HEK293 (cell line): ENCODE measurements around the gene LMCD1.

Source experiments
- SETDB1 ChIP-seq: IDR thresholded peaks from one replicate; pipeline ENCODE4 v1.6.1; 2017; ENCODE audit warnings: mild to moderate bottlenecking, low read length, moderate library complexity, mixed read lengths; ENCODE audit not compliant: insufficient read length
- YY1 ChIP-seq: fragments of 450-650 bp; formaldehyde crosslinking; IDR thresholded peaks from 2 replicates; pipeline ENCODE4 v1.5.1; 2018; ENCODE audit warnings: missing biosample characterization, missing genetic modification characterization
- ZFP41 ChIP-seq: fragments of 450-650 bp; formaldehyde crosslinking; IDR thresholded peaks from 2 replicates; pipeline ENCODE4 v1.5.1; 2016; ENCODE audit warnings: missing biosample characterization, missing genetic modification characterization, borderline replicate concordance
- ZNF501 ChIP-seq: fragments of 450-650 bp; formaldehyde crosslinking; IDR thresholded peaks from 2 replicates; pipeline ENCODE4 v1.5.1; 2016; ENCODE audit warnings: missing biosample characterization, missing genetic modification characterization
- ZNF76 ChIP-seq: fragments of 450-650 bp; formaldehyde crosslinking; IDR thresholded peaks from 2 replicates; pipeline ENCODE4; 2016; ENCODE audit warnings: low read depth, missing biosample characterization, missing genetic modification characterization, borderline replicate concordance
- TF ChIP-seq, protein P1 (sequence below): fragments of 450-650 bp; formaldehyde crosslinking; IDR thresholded peaks from 2 replicates; pipeline ENCODE4 v1.5.1; 2016; ENCODE audit warnings: missing biosample characterization, missing genetic modification characterization

DNA sequence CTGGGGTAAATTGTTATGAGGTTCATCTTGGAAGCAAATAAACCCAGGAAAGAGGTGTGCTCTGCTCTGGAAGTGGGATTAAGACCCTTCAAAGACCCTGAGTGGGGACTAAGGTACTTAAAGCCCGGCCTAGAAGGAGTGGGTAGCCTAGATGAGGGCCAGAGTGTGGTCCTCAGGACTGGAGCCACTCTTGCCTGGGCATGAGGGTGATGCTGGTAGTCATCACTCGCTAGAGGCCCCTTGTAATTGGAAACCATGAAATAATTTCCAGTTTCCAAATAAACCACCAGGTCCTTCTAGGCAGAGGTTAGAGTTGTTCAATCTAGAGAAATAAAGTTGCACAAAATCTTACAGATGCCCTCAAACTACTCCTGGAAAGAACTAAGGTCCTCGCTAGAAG, 15.2 kb upstream of the LMCD1 start:
- TF ChIP-seq YY1 (tag by site-specific recombination) (no peak), ZNF76 (tag by site-specific recombination) (no peak), SETDB1 (no peak), ZFP41 (tag by site-specific recombination) (no peak), ZNF501 (tag by site-specific recombination) (no peak)
- TF ChIP-seq, protein P1, sequence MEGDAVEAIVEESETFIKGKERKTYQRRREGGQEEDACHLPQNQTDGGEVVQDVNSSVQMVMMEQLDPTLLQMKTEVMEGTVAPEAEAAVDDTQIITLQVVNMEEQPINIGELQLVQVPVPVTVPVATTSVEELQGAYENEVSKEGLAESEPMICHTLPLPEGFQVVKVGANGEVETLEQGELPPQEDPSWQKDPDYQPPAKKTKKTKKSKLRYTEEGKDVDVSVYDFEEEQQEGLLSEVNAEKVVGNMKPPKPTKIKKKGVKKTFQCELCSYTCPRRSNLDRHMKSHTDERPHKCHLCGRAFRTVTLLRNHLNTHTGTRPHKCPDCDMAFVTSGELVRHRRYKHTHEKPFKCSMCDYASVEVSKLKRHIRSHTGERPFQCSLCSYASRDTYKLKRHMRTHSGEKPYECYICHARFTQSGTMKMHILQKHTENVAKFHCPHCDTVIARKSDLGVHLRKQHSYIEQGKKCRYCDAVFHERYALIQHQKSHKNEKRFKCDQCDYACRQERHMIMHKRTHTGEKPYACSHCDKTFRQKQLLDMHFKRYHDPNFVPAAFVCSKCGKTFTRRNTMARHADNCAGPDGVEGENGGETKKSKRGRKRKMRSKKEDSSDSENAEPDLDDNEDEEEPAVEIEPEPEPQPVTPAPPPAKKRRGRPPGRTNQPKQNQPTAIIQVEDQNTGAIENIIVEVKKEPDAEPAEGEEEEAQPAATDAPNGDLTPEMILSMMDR (tag by site-specific recombination), result no peak
